ENCODE measurements around the gene EHD2.
"Not testable (repeated sequence)": the region's sequence is repeated elsewhere in the genome, so short reads cannot be mapped to it uniquely, and the experiment has no call there.

The EHD2 gene

DNA sequence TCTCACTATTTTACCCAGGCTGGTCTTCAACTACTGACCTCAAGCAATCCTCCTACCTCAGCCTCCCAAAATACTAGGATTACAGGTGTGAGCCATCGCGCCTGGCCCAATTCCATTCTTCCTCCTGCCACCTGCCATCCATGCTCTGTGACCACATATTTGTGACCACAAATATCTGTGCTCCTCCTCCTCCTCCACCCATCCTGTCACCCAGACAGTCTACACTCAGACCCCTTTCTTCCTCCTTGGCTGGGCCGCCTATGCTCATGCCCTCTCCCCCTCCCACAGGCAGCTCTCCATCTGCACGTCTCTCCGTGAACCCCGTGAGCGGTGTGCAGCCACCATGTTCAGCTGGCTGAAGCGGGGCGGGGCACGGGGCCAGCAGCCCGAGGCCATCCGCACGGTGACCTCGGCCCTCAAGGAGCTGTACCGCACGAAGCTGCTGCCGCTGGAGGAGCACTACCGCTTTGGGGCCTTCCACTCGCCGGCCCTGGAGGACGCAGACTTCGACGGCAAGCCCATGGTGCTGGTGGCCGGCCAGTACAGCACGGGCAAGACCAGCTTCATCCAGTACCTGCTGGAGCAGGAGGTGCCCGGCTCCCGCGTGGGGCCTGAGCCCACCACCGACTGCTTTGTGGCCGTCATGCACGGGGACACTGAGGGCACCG is 3.2 kb downstream of the EHD2 start:
- no peak for DNase-seq

DNA sequence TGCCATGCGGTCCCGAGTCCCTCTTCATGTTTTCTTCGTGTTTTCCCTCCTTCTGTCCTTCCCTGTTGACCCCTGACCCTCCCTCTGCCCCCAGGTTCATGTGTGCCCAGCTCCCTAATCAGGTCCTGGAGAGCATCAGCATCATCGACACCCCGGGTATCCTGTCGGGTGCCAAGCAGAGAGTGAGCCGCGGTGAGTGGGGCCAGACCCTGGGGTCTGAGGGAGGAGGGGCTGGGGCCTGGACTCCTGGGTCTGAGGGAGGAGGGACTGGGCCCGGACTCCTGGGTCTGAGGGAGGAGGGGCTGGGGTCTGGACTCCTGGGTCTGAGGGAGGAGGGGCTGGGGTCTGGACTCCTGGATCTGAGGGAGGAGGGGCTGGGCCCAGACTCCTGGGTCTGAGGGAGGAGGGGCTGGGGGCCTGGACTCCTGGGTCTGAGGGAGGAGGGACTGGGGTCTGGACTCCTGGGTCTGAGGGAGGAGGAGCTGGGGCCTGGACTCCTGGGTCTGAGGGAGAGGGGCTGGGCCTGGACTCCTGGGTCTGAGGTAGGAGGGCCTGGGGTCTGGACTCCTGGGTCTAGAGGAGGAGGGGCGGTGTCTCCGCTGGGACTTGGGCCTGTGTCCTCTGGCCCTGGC is 5.3 kb downstream of the EHD2 start:
- not testable (repeated sequence) for DNase-seq

DNA sequence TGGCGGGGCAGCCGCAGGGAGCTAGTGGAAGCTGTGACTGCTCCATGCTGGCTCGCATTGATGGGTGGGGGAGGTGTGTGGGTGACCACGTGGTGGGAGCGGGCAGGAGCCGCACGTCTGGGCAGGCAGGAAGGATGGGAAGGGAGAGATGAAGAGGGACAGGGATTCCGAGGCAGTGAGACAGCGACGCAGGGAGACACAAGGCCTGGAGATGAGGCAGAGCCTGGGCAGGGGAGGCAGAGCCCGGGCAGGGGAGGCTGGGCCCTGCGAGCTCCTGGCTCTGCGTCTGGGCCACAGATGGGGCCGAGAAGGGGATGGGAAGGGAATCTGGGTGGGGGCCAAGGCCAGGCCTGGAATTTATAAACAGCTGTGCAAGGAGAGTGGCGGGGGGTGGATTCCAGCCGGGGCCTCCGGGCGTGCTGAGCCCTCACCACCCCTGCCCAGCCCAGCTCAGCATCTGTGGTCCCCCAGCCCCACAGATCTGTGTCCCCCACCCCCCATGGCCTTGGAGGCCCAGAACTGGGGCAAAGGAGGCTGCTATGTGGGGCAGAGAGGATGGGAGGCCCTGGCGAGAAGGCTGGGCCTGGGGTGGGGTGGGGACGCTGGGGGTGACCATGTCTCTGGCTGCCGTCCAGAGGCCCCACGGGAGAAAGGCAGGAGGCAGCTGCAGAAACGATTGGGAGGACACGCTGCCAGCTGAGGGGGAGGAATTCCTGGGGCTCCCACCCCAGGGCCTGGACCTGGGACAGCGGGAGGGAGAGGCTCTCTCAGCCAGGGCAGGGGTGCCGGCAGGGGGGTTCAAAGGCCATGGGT is 6.0 kb downstream of the EHD2 start:
- DNase-seq, result no peak

DNA sequence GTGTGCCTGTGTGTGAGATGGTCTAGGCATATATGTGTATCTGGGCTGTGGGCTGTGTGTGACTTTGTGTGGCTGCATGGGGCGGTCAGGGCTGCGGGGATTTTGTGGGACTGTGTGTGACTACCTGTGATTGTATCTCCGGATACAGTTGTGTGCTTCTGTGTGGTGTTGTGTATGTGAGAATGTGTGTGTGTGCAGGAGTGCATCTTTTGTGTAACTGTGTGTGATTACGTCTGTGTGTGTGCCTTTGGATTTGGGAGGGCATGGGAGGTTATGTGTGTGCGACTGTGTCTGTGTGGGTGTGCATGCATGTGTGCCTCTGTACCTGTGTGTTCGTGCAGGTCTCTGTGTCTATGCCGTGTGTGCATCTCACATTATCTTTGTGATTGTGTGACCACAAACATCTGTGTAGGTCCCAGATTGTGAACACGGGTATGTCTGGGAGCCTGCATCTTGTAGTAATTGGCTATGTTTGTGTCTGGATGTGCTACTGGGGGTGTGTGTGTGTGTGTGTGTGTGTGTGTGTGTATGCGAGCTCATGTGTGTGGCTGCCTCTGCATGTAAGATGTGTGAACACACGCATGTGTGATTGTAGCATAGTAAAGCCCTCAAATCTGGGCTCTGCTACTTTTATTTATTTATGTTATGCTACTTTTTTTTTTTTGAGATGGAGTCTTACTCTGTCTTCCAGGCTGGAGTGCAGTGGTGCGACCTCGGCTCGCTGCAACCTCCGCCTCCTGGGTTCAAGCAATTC is 7.6 kb downstream of the EHD2 start:
- no peak for DNase-seq

DNA sequence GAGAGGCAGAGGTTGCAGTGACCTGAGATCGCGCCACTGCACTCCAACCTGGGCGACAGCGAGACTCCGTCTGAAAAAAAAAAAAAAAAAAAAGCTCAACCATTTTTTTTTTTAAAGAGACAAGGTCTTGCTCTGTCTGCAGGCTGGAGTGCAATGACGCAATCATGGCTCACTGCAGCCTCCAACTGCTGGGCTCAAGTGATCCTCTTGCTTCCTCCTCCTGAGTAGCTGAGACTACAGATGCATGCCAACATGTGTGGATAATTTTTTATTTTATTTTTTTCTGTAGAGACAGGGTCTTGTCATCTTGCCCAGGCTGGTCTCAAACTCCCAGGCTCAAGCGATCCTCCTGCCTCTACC is 10.3 kb downstream of the EHD2 start:
- peak; percentile 24 for DNase-seq

DNA sequence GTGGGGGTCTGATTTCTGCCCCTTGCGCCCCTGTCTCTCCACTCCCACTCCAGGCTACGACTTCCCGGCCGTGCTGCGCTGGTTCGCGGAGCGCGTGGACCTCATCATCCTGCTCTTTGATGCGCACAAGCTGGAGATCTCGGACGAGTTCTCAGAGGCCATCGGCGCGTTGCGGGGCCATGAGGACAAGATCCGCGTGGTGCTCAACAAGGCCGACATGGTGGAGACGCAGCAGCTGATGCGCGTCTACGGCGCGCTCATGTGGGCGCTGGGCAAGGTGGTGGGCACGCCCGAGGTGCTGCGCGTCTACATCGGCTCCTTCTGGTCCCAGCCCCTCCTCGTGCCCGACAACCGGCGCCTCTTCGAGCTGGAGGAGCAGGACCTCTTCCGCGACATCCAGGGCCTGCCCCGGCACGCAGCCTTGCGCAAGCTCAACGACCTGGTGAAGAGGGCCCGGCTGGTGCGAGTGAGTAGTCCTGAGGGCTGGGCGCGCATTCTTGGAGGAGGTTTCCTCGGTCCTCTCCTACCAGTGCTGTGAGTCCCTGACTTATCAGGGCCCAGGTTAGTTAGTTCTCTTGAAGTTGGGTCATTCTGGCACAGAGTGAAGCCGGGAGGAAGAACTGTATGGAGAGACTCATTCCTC is 12.7 kb downstream of the EHD2 start:
- no peak for DNase-seq

DNA sequence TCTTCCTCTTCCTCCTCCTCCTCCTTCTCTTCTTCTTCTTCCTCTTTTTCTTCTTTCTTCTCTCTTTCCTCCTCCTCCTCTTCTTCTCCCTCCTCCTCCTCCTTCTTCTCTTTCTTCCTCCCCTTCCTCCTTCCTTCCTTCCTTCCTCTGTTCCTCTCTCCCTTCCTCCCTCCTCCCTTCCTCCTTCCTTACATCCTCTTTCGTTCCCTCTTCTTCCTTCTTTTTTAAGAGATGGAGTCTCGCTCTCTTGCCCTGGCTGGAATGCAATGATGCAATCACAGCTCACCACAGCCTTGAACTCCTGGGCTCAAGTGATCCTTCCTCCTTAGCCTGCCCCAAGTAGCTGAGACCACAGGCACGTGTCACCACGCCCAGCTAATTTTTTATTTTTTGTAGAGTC is 13.2 kb downstream of the EHD2 start:
- no peak for DNase-seq

DNA sequence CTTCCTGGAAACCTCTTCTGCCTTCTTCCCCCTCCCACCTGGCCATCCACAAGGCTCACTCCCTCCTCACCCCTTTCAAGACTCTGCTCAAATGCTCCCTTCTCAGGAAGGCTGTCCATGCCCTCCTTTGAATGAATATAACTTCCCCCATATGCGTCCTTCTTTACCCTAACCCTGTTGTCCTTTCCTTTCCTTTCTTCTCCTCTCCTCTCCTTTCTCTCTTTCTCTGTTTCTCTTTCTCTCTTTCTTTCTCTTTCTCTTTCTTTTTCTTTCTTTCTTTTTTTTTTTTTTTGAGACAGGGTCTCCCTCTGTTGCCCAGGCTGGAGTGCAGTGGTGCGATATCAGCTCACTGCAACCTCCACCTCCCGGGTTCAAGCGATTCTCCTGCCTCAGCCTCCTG is 15.1 kb downstream of the EHD2 start:
- not testable (repeated sequence) for DNase-seq

DNA sequence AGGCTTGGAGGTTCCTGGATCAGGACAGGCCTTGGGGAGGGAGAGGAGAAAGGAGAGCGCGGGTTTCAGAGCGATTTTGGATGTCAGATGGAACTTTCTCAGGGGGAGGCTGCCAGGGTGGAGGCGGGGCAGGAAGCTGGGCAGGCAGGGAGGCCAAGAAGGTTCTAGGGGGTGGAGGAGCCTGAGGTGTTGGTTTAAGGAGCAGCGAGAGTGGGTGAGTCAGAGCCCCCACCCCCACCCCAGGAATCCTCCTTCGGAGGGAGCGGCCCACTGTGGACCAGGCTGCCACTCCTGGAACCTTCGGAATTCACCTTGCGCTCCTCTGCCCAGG is 16.2 kb downstream of the EHD2 start:
- no peak for DNase-seq

DNA sequence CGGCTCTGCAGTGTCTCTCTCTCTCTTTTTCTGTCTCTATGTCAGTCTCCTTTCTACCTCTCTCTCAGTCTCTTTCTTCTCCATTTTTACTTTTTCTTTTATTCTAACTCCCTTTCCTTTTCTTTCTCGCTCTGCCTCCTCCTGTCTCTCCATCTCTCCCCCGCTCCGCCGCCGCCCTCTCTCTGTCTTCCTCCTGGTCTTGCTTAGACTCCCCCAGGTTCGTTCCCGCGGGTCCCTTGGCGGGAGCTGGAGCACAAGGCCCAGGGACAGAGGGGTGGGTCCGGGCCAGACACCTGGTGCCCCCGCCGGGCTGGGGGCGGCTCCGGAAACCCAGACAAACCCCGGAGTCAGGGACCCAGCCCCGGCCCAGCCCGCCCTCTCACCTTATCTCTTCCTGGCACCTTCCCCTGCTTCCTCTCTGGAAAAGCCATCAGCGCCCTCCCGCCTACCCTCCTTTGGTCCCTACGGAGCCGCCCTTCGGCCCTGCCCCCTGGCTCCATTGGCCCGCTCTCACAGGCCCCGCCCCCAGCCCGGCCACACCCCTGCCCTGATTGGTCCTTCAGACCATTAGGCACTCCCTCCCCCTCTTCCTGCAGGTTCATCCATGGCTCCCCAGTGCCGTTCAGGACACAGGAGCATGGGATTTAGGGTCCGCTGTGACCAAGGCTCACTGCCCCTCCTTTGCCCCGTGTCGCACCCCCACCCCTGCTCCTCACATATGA is 16.7 kb downstream of the EHD2 start:
- DNase-seq, result peak; percentile 31

DNA sequence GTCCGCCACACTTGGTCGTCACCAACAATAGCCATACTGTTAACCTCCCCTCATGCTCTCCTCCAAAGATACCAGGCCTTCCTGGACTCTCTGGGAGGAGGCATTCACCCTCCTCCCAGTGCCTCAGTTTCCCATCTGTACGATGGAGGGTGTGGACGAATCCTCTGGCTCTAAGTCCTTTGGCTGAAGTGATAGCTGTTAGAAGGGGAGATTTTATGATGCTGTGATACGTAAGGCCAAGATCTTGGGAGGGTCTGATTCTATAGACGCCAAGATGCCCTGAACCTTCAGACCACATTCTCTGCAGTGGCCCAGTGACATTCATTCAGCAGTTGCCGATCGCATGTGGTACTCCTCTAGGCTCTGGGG is 17.3 kb downstream of the EHD2 start:
- DNase-seq, result no peak

DNA sequence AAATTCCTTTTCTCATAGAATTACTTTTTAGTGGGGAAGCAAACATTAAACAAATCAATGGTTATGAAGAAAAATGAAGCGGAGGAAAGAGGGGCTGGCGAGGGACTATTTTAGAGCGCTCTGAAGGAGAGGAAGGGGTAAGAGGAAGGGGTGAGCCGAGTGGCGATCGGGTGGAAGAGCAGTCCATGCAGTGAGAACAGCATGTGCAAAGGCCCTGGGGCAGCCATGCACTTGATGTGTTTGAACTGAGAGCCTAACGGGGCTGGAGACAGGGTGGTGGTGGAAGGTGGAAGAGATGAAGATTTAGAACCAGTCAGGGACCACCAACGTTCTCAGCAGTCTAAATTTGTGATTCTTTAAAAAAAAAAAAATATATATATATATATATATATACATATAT is 17.7 kb downstream of the EHD2 start:
- DNase-seq, result no peak

DNA sequence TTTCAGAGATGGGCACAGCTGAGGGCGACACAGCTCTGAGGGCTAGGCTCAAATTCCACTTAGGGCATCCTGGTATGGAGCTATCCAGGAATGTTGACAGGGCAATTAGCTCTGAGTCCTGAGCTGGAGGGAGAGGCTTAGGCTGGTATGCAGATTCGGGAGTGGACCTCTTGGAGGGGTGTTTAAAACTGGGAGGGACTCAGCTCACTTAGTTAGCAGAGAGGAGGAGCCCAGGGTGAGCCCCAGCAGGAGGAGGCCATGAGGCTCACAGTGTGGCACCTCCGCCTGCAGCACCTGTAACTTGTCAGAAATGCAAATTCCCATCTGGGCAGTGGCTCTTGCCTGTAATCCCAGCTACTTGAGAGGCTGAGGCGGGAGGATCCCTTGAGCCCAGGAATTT is 21.9 kb downstream of the EHD2 start:
- DNase-seq, result no peak

DNA sequence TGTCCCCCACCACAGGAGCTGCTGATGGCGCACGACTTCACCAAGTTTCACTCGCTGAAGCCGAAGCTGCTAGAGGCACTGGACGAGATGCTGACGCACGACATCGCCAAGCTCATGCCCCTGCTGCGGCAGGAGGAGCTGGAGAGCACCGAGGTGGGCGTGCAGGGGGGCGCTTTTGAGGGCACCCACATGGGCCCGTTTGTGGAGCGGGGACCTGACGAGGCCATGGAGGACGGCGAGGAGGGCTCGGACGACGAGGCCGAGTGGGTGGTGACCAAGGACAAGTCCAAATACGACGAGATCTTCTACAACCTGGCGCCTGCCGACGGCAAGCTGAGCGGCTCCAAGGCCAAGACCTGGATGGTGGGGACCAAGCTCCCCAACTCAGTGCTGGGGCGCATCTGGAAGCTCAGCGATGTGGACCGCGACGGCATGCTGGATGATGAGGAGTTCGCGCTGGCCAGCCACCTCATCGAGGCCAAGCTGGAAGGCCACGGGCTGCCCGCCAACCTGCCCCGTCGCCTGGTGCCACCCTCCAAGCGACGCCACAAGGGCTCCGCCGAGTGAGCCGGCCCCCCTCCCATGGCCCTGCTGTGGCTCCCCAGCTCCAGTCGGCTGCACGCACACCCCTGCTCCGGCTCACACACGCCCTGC is 27.8 kb downstream of the EHD2 start:
- DNase-seq, result no peak

DNA sequence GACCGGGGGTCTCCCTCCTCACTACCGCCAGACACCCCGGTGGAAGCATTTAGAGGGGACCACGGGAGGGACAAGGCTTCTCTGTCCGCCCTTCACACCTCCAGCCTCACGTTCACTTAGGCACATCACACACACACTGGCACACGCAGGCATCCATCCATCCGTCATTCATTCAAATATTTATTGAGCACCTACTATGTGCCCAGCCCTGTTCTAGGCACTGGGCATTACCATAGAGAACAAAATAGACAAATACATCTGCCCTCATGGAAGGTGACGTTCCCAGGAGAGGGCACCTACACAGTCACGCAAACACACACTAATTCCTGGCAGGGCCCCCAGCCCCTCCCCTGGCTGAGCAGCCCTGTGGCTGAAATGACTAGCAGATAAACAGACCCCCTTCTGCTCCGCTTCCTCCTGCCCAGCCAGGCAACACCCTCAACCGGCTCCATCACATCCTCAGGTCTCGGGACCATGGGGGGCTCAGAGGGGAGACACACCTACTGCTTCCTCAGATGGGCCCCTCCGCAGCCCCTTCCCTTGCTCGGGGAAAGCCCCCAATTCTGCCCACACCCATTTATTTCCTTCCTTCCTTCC is 28.4 kb downstream of the EHD2 start:
- DNase-seq, result no peak

DNA sequence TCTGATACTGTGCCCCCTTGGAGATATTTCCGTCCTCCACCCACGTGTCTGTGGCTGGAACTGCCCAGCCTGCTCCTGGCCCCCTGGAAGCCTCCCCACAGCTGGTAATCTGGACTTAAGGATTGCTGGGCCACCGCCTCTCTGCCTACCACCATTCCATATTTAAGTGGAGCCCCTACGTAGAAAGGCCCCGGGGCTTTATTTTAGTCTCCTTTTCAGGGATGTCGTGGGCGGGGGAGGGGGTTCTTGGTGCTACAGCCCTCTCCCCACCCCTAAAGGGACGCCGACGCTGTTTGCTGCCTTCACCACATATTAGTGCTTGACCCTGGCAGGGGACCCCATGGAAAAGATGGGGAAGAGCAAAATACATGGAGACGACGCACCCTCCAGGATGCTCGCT is 29.4 kb downstream of the EHD2 start:
- DNase-seq, result no peak

DNA sequence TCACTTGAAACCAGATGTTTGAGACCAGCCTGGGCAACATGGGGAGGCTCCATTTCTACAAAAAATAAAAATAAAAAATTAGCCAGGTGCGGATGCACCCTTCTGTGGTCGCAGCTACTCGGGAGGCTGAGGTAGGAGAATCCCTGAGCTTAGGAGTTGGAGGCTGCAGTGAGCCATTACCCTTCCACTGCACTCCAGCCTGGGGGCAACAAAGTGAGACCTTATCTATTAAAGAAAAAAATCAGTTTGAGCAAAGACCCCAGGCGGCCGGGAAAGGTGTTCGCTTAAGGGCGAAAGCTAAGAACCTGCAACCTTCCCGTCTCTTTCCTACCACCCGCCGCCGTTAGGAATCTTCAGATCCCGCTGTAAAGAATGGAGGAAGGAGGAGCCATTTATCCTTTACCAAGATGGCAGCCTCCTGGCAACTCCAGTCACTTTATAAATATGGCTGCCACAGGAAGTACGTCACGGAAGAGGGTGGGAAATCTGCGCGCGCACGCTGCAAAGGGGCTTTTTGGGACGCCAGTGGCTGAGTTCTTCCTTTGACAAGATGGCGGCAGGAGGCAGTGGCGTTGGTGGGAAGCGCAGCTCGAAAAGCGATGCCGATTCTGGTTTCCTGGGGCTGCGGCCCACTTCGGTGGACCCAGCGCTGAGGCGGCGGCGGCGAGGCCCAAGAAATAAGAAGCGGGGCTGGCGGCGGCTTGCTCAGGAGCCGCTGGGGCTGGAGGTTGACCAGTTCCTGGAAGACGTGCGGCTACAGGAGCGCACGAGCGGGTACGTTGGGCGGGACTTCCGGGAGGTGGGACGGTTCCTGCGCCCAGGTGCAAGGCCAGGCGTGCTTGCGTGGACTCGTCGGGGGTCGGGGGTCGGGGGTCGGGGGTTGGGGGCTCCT is 32.0 kb downstream of the EHD2 start, which contains the start of gene NOP53:
Gene NOP53, plus strand, starts transcription at position 537 of the 892 bp plus-strand sequence. Its CDS starts 14 bp downstream, at position 551.
- DNase-seq, result peak; percentile 91

DNA sequence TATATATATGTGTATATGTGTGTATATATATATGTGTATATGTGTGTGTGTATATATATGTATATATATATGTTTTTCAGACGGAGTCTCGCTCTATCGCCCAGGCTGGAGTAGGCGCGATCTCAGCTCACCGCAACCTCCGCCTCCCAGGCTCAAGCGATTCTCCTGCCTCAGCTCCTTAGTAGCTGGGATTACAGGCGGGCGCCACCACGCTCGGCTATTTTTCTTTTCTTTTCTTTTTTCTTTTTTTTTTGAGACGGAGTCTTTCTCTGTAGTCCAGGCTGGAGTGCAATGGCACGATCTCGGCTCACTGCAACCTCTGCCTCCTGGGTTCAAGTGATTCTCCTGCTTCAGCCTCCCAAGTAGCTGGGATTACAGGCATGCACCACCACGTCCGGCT is 32.9 kb downstream of the EHD2 start:
- not testable (repeated sequence) for DNase-seq

DNA sequence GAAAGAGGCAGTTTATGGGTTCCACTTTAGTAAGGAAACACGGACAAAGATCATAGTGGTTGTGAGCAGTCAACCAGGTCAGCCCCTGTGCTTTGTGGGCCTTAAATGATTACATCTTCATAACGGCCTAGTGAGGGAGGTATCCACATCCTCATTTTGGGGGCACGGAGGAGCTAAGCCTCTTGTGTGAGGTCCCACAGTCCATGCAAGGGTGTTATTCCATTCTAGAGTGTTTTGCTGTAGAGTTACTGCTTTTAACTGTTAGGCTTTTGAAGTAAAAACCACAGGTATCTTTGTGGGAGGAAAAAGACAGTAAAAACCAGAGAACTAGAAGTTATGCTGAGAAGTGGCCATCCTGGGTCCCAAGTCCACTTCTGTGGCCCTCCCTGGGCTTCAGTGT is 36.1 kb downstream of the EHD2 start:
- no peak for DNase-seq

DNA sequence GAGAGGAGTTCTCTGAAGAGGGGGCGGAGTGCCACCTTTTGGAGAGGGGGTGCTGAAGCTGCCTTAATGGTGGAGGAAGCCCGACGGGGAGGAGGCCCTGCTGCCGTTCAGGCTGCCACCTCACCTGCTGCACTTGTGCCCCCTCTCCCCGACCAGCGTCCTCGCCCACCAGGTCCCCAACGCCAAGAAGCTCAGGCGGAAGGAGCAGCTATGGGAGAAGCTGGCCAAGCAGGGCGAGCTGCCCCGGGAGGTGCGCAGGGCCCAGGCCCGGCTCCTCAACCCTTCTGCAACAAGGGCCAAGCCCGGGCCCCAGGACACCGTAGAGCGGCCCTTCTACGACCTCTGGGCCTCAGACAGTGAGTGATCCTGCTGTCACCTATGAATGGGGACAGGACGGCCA is 37.5 kb downstream of the EHD2 start:
- DNase-seq, result no peak

Measured in NCI-H345 (cell line).